Lower leg skin (tissue), 4 donors: ENCODE data around the gene BACE2. TPM values are rescaled to one million over a fixed set of nuclear protein-coding genes. Genes with fewer than 3 reads are reported as not detected.

ENCODE experiments used
- DNase-seq, 2 donors: peaks; one replicate each; pipeline ENCODE4 v3.0.0-alpha.2; 2019; ENCODE audit warnings: low spot score in 2 of 2
- H3K4me3 ChIP-seq: fragments of 200-600 bp; sonication (generic); 2 replicates; pipeline ENCODE4 v1.5.1; 2017; ENCODE audit warnings: mild to moderate bottlenecking, low read depth; ENCODE audit not compliant: poor library complexity, severe bottlenecking
- CTCF ChIP-seq, 3 donors: fragments of 450-650 bp; IDR thresholded peaks; one replicate each; pipeline ENCODE4 v1.5.1; 2016; ENCODE audit warnings: antibody characterized with exemption in 3 of 3, mild to moderate bottlenecking in 3 of 3, moderate library complexity in 2 of 3
- POLR2A ChIP-seq, 2 donors: fragments of 450-650 bp; IDR thresholded peaks; one replicate each; pipeline ENCODE4 v1.6.1; 2016 to 2017; ENCODE audit warnings: antibody characterized with exemption in 2 of 2, mild to moderate bottlenecking in 1 of 2, moderate library complexity in 1 of 2
- WGBS, 2 donors: methylation state at CpG; one replicate each; pipeline ENCODE4 v1.1.5; 2018; 5-methylcytosine and 5-hydroxymethylcytosine counted together
- intact Hi-C: fragments of 100-400 bp; cut with DNase I; formaldehyde crosslinking; loops from one replicate; pipeline ENCODE4 v1.15.0; 2023; ENCODE audit warnings: low total_unique reads
- total RNA-seq, 4 donors: library from RNA; depleted of rRNA; stranded (reverse); fragments of >200 nt; gene quantifications; one replicate each; pipeline ENCODE4 v1.1.0, GENCODE V29; 2016

The BACE2 gene
- total RNA-seq, 4 donors from 2014 or later, result 12.2 to 44.7 (median 27.2) TPM

- DNase-seq, result no peak
- intact Hi-C loops, result no loop called here
- peak overlapping the region; percentile 16 for H3K4me3 ChIP-seq
- TF ChIP-seq POLR2A (IDR thresholded peaks at IDR 0.05), result no peak
- TF ChIP-seq CTCF (IDR thresholded peaks at IDR 0.05), result no peak
- 13 to 16% methylated on average over 14 to 19 of the region's 19 CpGs for WGBS, 2 donors
Measured at GRCh38 chr21:41317063-41317392, 149.1 kb downstream of the BACE2 start.

GRCh38 chr21:41317458-41317857, 149.5 kb downstream of the BACE2 start:
- intact Hi-C loops, result no loop called here
- WGBS, 2 donors, result 72 to 81% methylated on average over 10 of the region's 10 CpGs
- TF ChIP-seq CTCF (IDR thresholded peaks at IDR 0.05) (no peak), POLR2A (IDR thresholded peaks at IDR 0.05) (no peak)
- DNase-seq, result no peak
- no peak overlapping the region for H3K4me3 ChIP-seq

GRCh38 chr21:41318218-41318617, 150.3 kb downstream of the BACE2 start:
- H3K4me3 ChIP-seq, result no peak overlapping the region
- intact Hi-C loops, result no loop called here
- DNase-seq, result no peak
- 86 to 92% methylated on average over 8 to 9 of the region's 9 CpGs for WGBS, 2 donors
- TF ChIP-seq POLR2A (IDR thresholded peaks at IDR 0.05) (no peak), CTCF (IDR thresholded peaks at IDR 0.05) (no peak)

GRCh38 chr21:41319273-41319672, 151.3 kb downstream of the BACE2 start:
- TF ChIP-seq POLR2A (IDR thresholded peaks at IDR 0.05), result no peak
- no peak for TF ChIP-seq CTCF (IDR thresholded peaks at IDR 0.05)
- no peak overlapping the region for H3K4me3 ChIP-seq
- intact Hi-C loops, result no loop called here
- 72 to 86% methylated on average over 7 of the region's 7 CpGs for WGBS, 2 donors
- DNase-seq, result no peak

- no peak overlapping the region for H3K4me3 ChIP-seq
- TF ChIP-seq POLR2A (IDR thresholded peaks at IDR 0.05) (no peak), CTCF (IDR thresholded peaks at IDR 0.05) (no peak)
- intact Hi-C loops, result no loop called here
- DNase-seq, result no peak
- 72 to 79% methylated on average over 20 of the region's 20 CpGs for WGBS, 2 donors
Measured at GRCh38 chr21:41321211-41321907, 153.4 kb downstream of the BACE2 start.

- WGBS, 2 donors, result 58 to 61% methylated on average over 7 of the region's 7 CpGs
- TF ChIP-seq CTCF (IDR thresholded peaks at IDR 0.05), result no peak
- TF ChIP-seq POLR2A (IDR thresholded peaks at IDR 0.05), result no peak
- intact Hi-C loops, result no loop called here
- H3K4me3 ChIP-seq, result no peak overlapping the region
- DNase-seq, result no peak
Measured at GRCh38 chr21:41321908-41322495, 154.0 kb downstream of the BACE2 start.
